Measurements from ENCODE around the gene FAM209B. TPM values are rescaled to one million over a fixed set of nuclear protein-coding genes. Genes with fewer than 3 reads are reported as not detected.

The FAM209B gene
- total RNA-seq, 1 experiment from 2014 or later, result not detected

Other genes with a start within 250 kb of the FAM209B start
- 13.0 and 14.4 TPM in 2 replicates for gene FAM210B, start 174.3 kb upstream of the FAM209B start, total RNA-seq (2014; rRNA removed; shearing (Covaris generic))
- gene AURKA, start 141.0 kb upstream of the FAM209B start, total RNA-seq (2014; rRNA removed; shearing (Covaris generic)), result 97.8 and 119 TPM in 2 replicates
- 60.8 and 69.9 TPM in 2 replicates for gene CSTF1, start 140.6 kb upstream of the FAM209B start, total RNA-seq (2014; rRNA removed; shearing (Covaris generic))
- 0.06 and 0.10 TPM in 2 replicates for gene CASS4, start 121.0 kb upstream of the FAM209B start, total RNA-seq (2014; rRNA removed; shearing (Covaris generic))
- 70.0 and 71.4 TPM in 2 replicates for gene RTF2, start 64.6 kb upstream of the FAM209B start, total RNA-seq (2014; rRNA removed; shearing (Covaris generic))
- gene FAM209A, start 8.5 kb upstream of the FAM209B start, total RNA-seq (2014; rRNA removed; shearing (Covaris generic)), result not detected in 2 replicates
- gene TFAP2C, start 96.1 kb downstream of the FAM209B start, total RNA-seq (2014; rRNA removed; shearing (Covaris generic)), result 6.2 and 7.2 TPM in 2 replicates